Muscle layer of colon (tissue), 2 donors: ENCODE data around the gene MAP1LC3C.

Experiments used
- H3K27ac ChIP-seq: one replicate; pipeline ENCODE4 v1.7.0; 2013; ENCODE audit warnings: low read depth, mild to moderate bottlenecking, low read length, moderate library complexity
- H3K27me3 ChIP-seq, 2 donors: one replicate each; pipeline ENCODE4 v1.7.0; 2013; ENCODE audit warnings: low read length in 2 of 2, mild to moderate bottlenecking in 2 of 2; ENCODE audit not compliant: insufficient read depth in 2 of 2, control insufficient read depth in 1 of 2
- H3K36me3 ChIP-seq: one replicate; pipeline ENCODE4 v1.7.0; 2013; ENCODE audit warnings: mild to moderate bottlenecking, low read length; ENCODE audit not compliant: insufficient read depth
- H3K4me1 ChIP-seq: one replicate; pipeline ENCODE4 v1.7.0; 2013; ENCODE audit warnings: mild to moderate bottlenecking, low read length; ENCODE audit not compliant: insufficient read depth
- H3K4me3 ChIP-seq, 2 donors: one replicate each; pipeline ENCODE4 v1.7.0; 2013; ENCODE audit warnings: low read length in 2 of 2, low read depth in 1 of 2, mild to moderate bottlenecking in 1 of 2, moderate library complexity in 1 of 2
- H3K9ac ChIP-seq: one replicate; pipeline ENCODE4 v1.7.0; 2013; ENCODE audit warnings: low read length
- H3K9me3 ChIP-seq: one replicate; pipeline ENCODE4 v1.7.0; 2013; ENCODE audit warnings: mild to moderate bottlenecking, low read length
- donor health status: abdominal sarcoma.
- donor health status: Adenocarcinoma of cecum.

Gene MAP1LC3C

GRCh38 chr1:241957692-241958494 lies 41.0 kb downstream of the MAP1LC3C start, which contains the start of gene BECN2:
BECN2 (plus strand) TSS chr1:241957767; CDS start chr1:241957767, 0 bp downstream.
- Histone ChIP-seq H3K27ac (no peak within 1 kb of the TSS), H3K36me3 (no peaks in the 10 kb centered on the region), H3K9me3 (no peaks in the 10 kb centered on the region)

DNA sequence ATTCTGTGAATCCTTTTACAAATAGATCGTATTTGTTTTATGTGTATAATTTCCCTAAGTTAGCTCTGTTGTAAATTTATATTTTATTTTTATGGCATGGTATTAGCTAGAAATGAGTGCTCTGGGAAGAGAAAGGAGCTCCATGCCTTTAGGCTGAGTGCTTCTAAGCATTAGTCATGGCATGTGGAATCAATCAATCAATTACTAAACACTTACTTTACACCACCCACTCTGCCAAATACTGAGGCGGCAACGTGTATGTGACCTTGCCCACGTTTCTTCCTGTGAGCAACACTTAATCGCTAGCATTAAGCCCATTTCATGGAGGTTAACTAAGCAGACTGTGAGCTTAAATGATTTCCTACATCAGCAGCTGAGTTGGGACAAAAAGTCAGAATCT lies 48.5 kb downstream of the MAP1LC3C start:
- no peaks in the 10 kb centered on the region for H3K36me3 ChIP-seq
- no peak overlapping the region for H3K27ac ChIP-seq
- H3K4me3 ChIP-seq = no peak overlapping the region
- no peaks in the 10 kb centered on the region for H3K4me1 ChIP-seq
- H3K27me3 ChIP-seq = no peaks in the 10 kb centered on the region
- no peak overlapping the region for H3K9ac ChIP-seq
- H3K9me3 ChIP-seq = no peaks in the 10 kb centered on the region

More at GRCh38 chr1:241957692-241958494, 41.0 kb downstream of the MAP1LC3C start, which contains the start of gene BECN2:
- Histone ChIP-seq H3K4me3 (no peak within 1 kb of the TSS), H3K4me1 (no peaks in the 10 kb centered on the region), H3K9ac (no peak within 1 kb of the TSS), H3K27me3 (no peaks in the 10 kb centered on the region)

DNA sequence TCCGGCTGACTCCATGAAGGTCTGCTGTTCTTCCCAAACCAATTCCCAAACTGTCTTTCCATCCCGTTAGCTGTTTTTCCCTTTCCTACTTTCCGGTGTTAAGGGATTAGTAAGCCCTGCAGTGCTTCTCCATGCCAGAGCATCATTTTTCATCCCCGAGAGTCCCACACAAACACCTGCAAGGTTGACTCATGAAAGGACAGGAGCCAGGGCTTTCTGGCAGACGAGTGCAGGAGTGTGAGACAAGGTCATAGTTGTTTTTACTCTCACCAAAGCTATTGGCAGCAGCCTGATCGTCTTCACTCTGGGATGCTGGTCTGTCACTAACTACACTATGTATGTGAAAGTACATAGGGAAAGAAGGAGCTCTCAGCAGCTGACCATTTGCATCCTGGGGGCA lies 51.5 kb downstream of the MAP1LC3C start:
- Histone ChIP-seq H3K4me1 (no peaks in the 10 kb centered on the region), H3K4me3 (no peak overlapping the region), H3K27me3 (no peaks in the 10 kb centered on the region), H3K9me3 (no peaks in the 10 kb centered on the region), H3K27ac (no peak overlapping the region), H3K36me3 (no peaks in the 10 kb centered on the region), H3K9ac (no peak overlapping the region)
